ENCODE measurements around the gene HTRA1. TPM values are rescaled to one million over a fixed set of nuclear protein-coding genes. Genes with fewer than 3 reads are reported as not detected.

HTRA1 gene
- total and polyA plus RNA-seq, 9 of the 15 experiments (the other 6 are each of a cell fraction or from before 2014, with no cell fraction given), result 0.06 to 0.16 (median 0.13) TPM; not detected in 5

DNA sequence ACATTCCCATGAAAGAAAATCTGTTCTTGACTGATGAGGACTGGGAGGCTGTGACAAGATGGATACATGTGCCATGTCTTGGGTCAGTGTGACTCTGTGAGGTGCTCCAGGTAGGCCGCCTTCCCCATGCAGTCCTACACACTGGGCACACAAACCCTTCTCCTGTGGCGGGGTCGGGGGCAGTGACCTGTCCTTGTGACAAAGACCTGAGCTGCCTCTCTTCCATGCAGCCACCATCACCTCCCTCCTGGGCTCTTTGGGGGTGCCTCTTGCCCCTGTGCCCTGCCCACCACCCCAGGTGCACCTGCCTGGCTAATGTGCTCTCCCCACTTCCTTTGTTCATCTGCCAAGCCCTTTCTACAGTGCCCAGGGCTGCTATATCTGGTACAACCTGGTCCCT is 63.5 kb downstream of the HTRA1 start (continued):
- no peak for TF ChIP-seq CHD7 (IDR thresholded peaks at IDR 0.05; ENCODE audit: low read depth, low read length)
- no peak for TF ChIP-seq NR1H2 (CRISPR knock-in tag; IDR thresholded peaks at IDR 0.05)
- no peak for TF ChIP-seq ZNF124 (CRISPR knock-in tag; IDR thresholded peaks at IDR 0.05)
- no peak for TF ChIP-seq CTCF (IDR thresholded peaks at IDR 0.05 in 2 of 3, conservative IDR thresholded peaks at IDR 0.05 in 1 of 3; ENCODE audit: insufficient read depth in 2 of 3, low read depth in 1 of 3, low read length in 3 of 3)
- TF ChIP-seq ZNF133 (CRISPR knock-in tag; IDR thresholded peaks at IDR 0.05), result no peak
- no peak for TF ChIP-seq NCOA6 (IDR thresholded peaks at IDR 0.05)
- TF ChIP-seq MCM7 (IDR thresholded peaks at IDR 0.05), result no peak

Measured in K562 (cell line).